ENCODE data around the gene ATP1B1.
"Not testable (repeated sequence)": the region's sequence is repeated elsewhere in the genome, so short reads cannot be mapped to it uniquely, and the experiment has no call there.

Gene ATP1B1

DNA sequence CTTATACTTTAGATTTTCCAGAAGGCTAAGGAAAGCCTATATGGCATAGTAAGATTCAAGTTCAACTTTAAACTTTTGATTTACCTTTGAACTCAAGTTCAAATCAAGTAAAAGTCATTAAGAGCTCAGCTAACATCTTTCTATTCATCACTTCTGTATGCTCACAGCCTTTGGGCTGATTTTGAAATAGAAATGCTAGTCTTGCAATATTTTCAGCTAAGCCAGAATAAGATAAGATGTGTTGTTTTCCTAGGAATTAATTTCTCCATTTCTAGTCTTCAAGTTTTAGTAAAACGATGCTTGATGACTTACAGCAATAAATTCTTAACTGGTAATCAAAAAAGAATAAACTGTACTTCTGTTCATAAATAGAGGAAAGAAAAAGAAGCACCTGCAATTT is 35.6 kb downstream of the ATP1B1 start:
- no peak for DNase-seq (ENCODE audit: low spot score)

DNA sequence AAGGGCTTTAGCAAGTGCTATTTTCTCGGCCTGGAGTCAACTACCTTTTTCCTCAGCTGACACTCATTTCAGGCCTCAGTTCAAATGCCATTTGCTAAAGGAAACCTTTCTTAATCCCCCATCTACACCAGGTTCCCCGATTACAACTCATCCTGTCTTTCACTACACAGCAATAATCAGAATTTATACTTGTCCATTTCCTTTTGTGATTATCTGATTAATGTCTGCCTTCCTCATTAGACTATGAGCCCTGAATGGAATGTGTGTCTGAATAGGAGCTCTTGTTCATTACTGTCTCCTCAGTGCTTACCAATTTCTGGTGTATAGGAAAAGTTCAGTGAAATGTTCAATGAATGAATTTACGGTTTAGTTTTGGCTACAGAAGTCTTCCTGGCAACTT is 36.9 kb downstream of the ATP1B1 start:
- DNase-seq (ENCODE audit: low spot score) = no peak

DNA sequence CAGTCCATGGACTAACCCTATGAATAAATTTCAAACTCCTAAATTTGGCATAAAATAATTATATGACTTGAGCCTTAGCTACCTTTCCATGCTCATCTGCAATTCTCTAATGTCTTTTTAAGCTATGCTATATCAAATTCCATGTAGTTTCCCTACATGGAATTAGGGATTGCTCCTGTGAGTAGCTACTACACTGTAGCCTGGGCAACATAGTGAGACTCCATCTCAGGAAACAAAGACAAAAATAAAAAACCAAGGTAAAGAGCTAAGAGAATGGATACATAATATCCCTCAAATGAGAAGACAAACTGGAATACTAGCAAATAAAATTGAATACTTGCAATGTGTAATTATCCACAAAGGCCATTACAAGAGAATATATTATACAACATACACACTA is 37.5 kb downstream of the ATP1B1 start:
- DNase-seq (ENCODE audit: low spot score) = no peak

GRCh38 chr1:169144941-169145626 is 38.6 kb downstream of the ATP1B1 start:
- DNase-seq (ENCODE audit: low spot score) = no peak

DNA sequence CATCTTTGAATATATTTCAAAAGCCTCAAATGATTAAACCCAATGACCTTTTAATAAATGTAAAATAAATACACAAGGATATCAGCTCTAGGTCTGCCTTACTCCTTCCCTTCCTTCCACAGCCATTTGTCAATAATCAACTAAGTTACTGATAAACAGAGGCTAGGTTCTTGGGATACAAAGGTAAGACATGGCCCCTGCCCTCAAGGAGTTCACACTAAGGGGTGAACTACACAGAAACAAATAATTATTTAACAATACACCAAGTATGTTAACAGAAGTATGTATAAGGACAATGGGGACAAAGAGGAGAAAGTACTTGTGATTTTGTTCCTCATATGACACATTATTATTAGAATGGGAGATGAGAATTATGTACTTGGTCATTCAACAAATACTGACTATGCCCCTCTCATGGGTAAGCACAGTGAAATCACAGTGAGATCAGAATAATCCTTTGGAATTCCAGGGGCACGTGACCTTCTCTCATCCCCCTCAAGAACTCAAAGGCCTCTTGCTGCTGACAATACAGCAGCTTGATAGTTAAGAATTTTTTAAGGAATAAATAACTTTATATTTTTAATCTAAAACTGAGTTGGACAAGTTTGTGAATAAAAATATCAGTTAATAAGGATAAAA is 40.2 kb downstream of the ATP1B1 start:
- no peak for DNase-seq (ENCODE audit: low spot score)

- no peak for DNase-seq (ENCODE audit: low spot score)
These were observed 42.2 kb downstream of the ATP1B1 start for GRCh38 chr1:169148472-169149252.

GRCh38 chr1:169149555-169150286 is 43.2 kb downstream of the ATP1B1 start:
- DNase-seq (ENCODE audit: low spot score) = no peak

- DNase-seq (ENCODE audit: low spot score) = no peak
These were observed 44.3 kb downstream of the ATP1B1 start for GRCh38 chr1:169150641-169151337.

DNA sequence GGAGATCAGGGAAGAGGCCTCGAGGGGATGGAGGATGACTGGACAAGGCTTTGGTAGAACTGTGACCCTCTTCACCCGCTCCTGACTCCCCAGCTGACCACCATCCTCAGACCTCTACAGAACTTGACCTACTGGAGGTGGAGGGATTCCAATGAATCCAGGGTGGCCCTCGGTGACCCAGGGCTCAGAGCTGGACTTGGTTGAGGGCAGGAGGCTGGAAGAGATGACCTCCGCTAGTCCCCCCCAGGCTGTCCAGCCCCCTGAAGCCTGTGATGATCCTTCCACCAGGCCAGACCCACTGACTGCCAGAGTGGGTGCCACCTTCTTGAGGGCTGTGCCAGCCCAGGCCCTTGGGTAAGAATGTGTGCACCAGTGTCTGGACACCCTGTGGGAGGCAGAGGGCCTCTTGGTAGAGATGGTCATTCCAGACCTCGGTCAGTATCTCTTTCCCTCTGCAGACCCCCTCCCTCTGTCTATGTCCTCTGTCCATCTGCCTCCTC is 44.9 kb downstream of the ATP1B1 start:
- no peak for DNase-seq (ENCODE audit: low spot score)

GRCh38 chr1:169155675-169156074 is 49.2 kb downstream of the ATP1B1 start:
- no peak for DNase-seq (ENCODE audit: low spot score)

DNA sequence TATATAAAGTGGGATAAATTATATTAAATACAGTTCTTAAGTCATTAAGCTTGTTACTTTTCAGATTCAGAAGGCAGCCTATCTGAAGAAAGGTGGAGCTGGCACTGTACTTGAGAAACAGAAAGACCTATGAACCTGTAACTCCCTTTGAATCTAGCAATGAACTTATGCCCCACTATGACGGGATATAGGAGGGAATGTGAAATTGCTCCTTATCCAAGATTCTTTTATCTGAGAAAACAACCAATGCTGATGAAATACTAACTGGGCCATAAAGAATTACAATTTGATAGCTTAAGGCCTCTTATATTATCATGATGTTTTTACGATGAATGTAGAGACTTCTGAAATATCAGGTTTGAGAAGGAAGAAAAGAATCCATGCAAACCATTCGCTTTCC is 50.1 kb downstream of the ATP1B1 start:
- no peak for DNase-seq (ENCODE audit: low spot score)

DNA sequence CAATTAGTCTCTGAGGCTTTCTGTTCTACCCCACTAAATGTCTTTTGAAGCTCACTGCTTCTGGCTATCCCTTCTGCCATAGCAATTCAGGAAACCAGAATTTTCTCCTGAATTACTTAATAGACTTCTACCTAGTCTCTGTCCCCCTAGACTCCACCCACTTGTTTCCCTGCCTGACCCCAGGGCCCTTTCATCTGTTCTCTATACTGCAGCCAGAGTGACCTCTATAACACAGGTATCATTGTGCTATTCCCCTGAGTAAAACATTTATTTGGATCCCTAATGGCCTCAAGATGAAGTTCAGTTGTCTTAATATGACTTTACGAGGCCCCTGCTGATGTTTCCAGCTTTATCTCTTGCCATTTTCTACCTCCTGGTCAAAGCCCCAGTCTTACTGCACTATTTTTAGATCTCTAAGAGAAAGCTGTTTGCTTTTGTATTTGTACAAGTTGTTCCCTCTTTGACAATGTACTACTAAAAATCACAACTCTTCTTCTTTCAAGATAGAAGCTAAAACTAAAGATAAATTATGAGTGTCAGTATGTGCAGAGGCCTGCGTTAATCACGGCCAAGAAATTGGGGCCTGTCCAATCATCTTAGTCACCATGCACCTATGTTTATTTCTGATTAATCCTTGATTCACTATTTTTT is 54.5 kb downstream of the ATP1B1 start:
- no peak for DNase-seq (ENCODE audit: low spot score)

DNA sequence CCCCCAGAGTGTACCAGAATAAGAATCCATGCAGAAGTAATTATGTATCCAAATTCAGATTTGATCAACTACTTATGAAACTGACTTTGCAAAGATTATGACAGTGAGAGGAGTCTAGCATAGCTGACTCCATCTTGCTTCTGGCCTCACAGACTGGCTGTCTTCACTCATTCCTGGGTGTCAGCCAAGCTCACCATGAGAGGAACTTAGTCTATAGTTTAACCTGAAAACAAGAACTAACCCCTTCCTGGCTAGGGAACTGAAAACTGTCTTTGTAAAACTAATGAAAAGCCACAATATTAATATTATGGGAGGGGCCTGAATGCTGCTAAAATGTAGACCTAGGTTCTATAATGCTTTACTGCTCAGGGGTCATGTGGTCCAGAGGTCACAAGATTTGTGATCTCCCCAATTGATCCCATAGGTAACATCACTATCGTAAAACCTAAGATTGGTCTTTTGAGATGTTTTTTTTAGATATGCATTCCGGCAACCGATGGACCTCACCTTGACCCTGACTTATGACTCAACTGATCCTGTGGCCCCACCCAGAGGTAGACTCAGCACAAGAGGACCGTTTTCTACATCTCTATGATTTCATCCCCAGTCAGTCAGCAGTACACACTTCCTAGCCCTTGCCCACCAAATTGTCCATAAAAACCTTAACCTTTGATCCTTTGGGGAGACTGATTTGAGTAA is 55.2 kb downstream of the ATP1B1 start:
- DNase-seq (ENCODE audit: low spot score) = no peak

DNA sequence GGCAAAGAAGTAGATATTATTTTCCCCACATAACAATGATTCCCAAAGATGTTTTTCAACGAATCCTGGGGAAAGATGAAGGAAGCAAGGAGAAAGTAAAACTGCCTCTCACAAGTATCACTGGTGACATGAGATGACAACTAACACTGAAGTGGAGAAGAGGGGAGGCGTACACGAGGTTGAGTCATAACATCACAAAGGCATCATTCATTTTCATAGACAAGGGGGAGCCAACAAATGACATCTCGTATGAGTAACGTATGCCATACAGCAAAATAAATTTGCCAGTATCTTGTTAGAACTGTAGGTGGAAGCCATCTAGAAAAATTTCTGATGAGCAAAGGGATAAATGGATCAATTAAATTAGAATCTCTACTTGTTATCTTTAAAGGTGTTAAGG is 56.6 kb downstream of the ATP1B1 start:
- DNase-seq (ENCODE audit: low spot score) = no peak

DNA sequence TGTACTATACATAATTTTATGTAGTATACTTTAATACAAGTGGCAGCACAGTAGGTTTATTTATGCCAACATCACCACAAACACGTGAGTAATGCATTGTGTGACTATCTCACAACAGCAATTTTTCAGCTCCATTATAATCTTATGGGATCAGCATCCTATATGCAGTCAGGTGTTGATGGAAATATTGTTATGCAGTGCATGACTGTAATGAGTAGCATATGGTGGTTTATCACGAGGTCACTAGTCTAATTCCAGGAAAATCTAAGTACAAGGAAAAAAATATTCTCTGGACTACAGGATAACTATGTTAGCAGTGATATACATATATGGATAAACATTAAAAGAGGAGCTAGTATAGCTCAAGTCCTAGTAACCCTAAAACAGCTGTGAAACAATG is 69.0 kb downstream of the ATP1B1 start:
- no peak for DNase-seq (ENCODE audit: low spot score)

- DNase-seq (ENCODE audit: low spot score) = not testable (repeated sequence)
These were observed 72.9 kb downstream of the ATP1B1 start for GRCh38 chr1:169179431-169179830.

- no peak for DNase-seq (ENCODE audit: low spot score)
These were observed 73.7 kb downstream of the ATP1B1 start for GRCh38 chr1:169180174-169180573.

All from germinal center (tissue), 1 donor.